OCI-LY7 (cell line): Measurements from ENCODE around the gene JPH2. TPM values are rescaled to one million over a fixed set of nuclear protein-coding genes. Genes with fewer than 3 reads are reported as not detected.

Source experiments
- BruUV-seq: library from RNA; stranded (reverse); fragments of 400-500 nt; replicated peaks from 2 replicates; lab custom pipeline; 2021; lab: Mats Ljungman, UMichigan
- CTCF ChIA-PET: fragments of 300-600 bp; sonication (Branson Sonifier 250); formaldehyde crosslinking; loops from one replicate; lab custom pipeline; 2022; ENCODE audit warnings: antibody characterized with exemption; ENCODE audit not compliant: unreplicated experiment; lab: Charles Lee
- POLR2A ChIA-PET: fragments of 300-600 bp; sonication (Branson Sonifier 250); formaldehyde crosslinking; loops from one replicate; lab custom pipeline; 2022; ENCODE audit warnings: antibody characterized with exemption; lab: Charles Lee
- DNase-seq: peaks from one replicate; pipeline ENCODE4 v3.0.0-alpha.2; 2015; ENCODE audit warnings: low spot score
- H2AFZ ChIP-seq: fragments of 200-600 bp; sonication (generic), shearing (Covaris generic); 2 replicates; pipeline ENCODE4 v1.6.1; 2014; ENCODE audit warnings: mild to moderate bottlenecking, antibody characterized with exemption, low read length, moderate library complexity
- H3K27ac ChIP-seq: fragments of 200-600 bp; sonication (generic); 2 replicates; pipeline ENCODE4 v1.5.1; 2014; ENCODE audit warnings: mixed run types, low read depth, mild to moderate bottlenecking, moderate library complexity, low read length, inconsistent platforms; ENCODE audit not compliant: poor library complexity, severe bottlenecking
- H3K36me3 ChIP-seq: fragments of 200-600 bp; sonication (generic); 2 replicates; pipeline ENCODE4 v1.6.1; 2014; ENCODE audit warnings: mild to moderate bottlenecking, antibody characterized with exemption, low read length, moderate library complexity, mixed read lengths; ENCODE audit not compliant: insufficient read depth
- H3K4me1 ChIP-seq: fragments of 200-600 bp; sonication (generic); 2 replicates; pipeline ENCODE4 v1.5.1; 2014; ENCODE audit warnings: mild to moderate bottlenecking, low read length; ENCODE audit not compliant: insufficient read depth, poor library complexity, severe bottlenecking
- H3K4me2 ChIP-seq: fragments of 200-600 bp; sonication (generic); 2 replicates; pipeline ENCODE4 v1.6.1; 2014; ENCODE audit warnings: mild to moderate bottlenecking, low read length
- H3K4me3 ChIP-seq: fragments of 200-600 bp; sonication (generic); 2 replicates; pipeline ENCODE4 v1.5.1; 2014; ENCODE audit warnings: mild to moderate bottlenecking, low read depth, low read length; ENCODE audit not compliant: poor library complexity, severe bottlenecking
- H3K79me2 ChIP-seq: fragments of 200-600 bp; sonication (generic); 2 replicates; pipeline ENCODE4 v1.6.1; 2016; ENCODE audit warnings: low read depth, mild to moderate bottlenecking, low read length, moderate library complexity, mixed read lengths; ENCODE audit not compliant: insufficient read depth
- H3K9me2 ChIP-seq: fragments of 200-600 bp; sonication (generic); 2 replicates; pipeline ENCODE4 v1.6.1; 2016; ENCODE audit warnings: mild to moderate bottlenecking, low read length, mixed read lengths; ENCODE audit not compliant: insufficient read depth
- H3K9me3 ChIP-seq: fragments of 200-600 bp; sonication (generic); 2 replicates; pipeline ENCODE4 v1.6.1; 2014; ENCODE audit warnings: mild to moderate bottlenecking, mixed run types, low read length, mixed read lengths
- H4K20me1 ChIP-seq: fragments of 200-600 bp; sonication (generic); 2 replicates; pipeline ENCODE4 v1.6.1; 2014; ENCODE audit warnings: mild to moderate bottlenecking, antibody characterized with exemption, low read length, moderate library complexity, mixed read lengths; ENCODE audit not compliant: insufficient read depth
- EZH2phosphoT487 ChIP-seq: fragments of 200-600 bp; sonication (generic); IDR thresholded peaks from 2 replicates; pipeline ENCODE4 v1.6.1; 2018; ENCODE audit warnings: low read depth, borderline replicate concordance, mild to moderate bottlenecking, mixed run types, antibody characterized with exemption, low read length, moderate library complexity, mixed read lengths
- intact Hi-C: fragments of 100-400 bp; cut with micrococcal nuclease; formaldehyde crosslinking; loops from one replicate; pipeline ENCODE4 v1.10.0; 2022; ENCODE audit not compliant: unreplicated experiment
- total RNA-seq, 2 experiments: library from RNA; depleted of rRNA in 1 of 2; stranded (reverse); fragments of >200 nt in 1 of 2; shearing (Covaris generic) in 1 of 2; gene quantifications; 2 replicates each; pipeline ENCODE4 v1.2.3, GENCODE V29; 2014 to 2022
- TF ChIP-seq, protein P1 (sequence below): fragments of 200-600 bp; sonication (generic); conservative IDR thresholded peaks from 2 replicates; pipeline ENCODE4 v1.5.1; 2014; ENCODE audit warnings: mild to moderate bottlenecking, antibody characterized with exemption, low read length, moderate library complexity, mixed read lengths

The JPH2 gene
- total RNA-seq, 2 experiments from 2014 or later = not detected

DNA sequence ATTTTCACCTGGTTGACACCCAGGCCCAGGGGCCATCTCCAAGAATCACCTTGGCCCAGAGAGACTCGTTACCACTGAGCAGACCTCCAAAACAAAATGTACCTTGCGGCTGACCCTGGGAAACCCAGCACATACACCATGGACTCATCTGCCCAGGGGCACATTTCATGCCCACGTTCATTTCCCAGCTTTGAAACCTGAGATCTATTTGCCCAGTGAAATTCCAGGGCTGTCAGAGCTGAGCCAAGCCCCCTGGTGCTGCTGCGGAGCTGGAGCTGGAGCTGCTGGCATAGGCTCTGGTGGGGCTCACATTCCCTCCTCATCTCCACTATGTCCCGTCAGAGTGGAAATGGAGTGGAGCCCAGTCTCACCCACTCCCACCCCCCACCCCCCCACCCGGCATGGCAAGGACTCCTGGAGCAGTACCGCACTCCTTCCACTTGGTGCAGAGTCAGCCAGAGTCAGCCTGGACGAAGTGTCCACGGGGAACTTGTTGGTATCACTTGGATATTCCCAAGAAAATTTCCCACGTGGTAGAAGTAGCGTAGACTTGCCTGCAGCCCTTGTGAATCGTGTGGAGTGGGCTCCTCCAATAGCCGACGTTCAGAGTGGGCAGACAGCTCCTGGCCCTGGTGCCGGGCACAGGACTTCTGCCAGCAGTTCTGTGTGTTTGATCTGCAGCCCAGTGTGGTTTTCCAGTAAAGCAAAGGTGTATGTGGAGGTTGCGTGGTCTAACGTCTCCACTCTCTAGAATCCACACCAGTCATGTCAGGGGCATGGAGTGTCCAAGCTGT, 41.7 kb upstream of the JPH2 start:
- CTCF ChIA-PET = no interaction called here
- TF ChIP-seq EZH2phosphoT487 = no peak
- TF ChIP-seq, protein P1, sequence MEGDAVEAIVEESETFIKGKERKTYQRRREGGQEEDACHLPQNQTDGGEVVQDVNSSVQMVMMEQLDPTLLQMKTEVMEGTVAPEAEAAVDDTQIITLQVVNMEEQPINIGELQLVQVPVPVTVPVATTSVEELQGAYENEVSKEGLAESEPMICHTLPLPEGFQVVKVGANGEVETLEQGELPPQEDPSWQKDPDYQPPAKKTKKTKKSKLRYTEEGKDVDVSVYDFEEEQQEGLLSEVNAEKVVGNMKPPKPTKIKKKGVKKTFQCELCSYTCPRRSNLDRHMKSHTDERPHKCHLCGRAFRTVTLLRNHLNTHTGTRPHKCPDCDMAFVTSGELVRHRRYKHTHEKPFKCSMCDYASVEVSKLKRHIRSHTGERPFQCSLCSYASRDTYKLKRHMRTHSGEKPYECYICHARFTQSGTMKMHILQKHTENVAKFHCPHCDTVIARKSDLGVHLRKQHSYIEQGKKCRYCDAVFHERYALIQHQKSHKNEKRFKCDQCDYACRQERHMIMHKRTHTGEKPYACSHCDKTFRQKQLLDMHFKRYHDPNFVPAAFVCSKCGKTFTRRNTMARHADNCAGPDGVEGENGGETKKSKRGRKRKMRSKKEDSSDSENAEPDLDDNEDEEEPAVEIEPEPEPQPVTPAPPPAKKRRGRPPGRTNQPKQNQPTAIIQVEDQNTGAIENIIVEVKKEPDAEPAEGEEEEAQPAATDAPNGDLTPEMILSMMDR = no peak
- intact Hi-C loops = no loop called here

DNA sequence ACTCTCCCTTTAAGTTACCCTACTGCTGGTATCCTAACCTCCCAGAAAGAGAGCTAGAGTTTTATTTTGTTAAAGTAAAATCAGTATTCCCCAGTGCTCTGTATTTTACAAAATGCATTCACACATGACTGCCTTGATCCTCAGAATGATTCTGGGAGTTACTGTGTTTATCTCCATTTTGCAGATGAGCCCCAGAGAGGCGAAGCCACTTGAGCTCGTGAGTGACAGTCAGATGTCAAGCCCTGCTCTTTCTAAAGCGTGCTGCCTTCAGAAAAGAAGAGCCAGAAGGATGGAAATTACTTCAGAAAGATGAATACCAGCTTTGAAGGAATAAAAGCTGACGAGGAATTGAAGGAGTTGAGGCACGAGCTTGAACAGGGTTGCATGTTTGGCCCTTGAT, 37.6 kb upstream of the JPH2 start:
- no TSS peak for BruUV-seq

More for the DNA sequence above, 41.7 kb upstream of the JPH2 start:
- POLR2A ChIA-PET = interaction anchor here (0.6 kb wide), 1 partner anchor 773 kb away, joined by 3 read pairs; no protein-coding TSS in a partner anchor
- Histone ChIP-seq H3K9me3 (no peaks in the 10 kb centered on the region), H3K9me2 (no peaks in the 10 kb centered on the region), H3K4me3 (no peak overlapping the region), H3K4me1 (no peaks in the 10 kb centered on the region), H3K27ac (no peak overlapping the region), H3K4me2 (no peak overlapping the region), H2AFZ (no peak overlapping the region), H3K36me3 (no peaks in the 10 kb centered on the region), H4K20me1 (no peaks in the 10 kb centered on the region), H3K79me2 (no peaks in the 10 kb centered on the region)
- BruUV-seq = no TSS peak
- no peak for DNase-seq

More for the DNA sequence above, 37.6 kb upstream of the JPH2 start:
- Histone ChIP-seq H2AFZ (no peak overlapping the region), H3K79me2 (no peaks in the 10 kb centered on the region), H3K27ac (no peak overlapping the region), H3K4me3 (no peak overlapping the region), H3K9me3 (no peaks in the 10 kb centered on the region), H3K36me3 (no peaks in the 10 kb centered on the region), H3K4me1 (no peaks in the 10 kb centered on the region), H3K9me2 (no peaks in the 10 kb centered on the region), H3K4me2 (no peak overlapping the region), H4K20me1 (no peaks in the 10 kb centered on the region)
- no peak for DNase-seq
- intact Hi-C loops = no loop called here
- ChIA-PET POLR2A (interaction anchor here (0.7 kb wide), 1 partner anchor 8 kb away, joined by 3 read pairs; no protein-coding TSS in a partner anchor), CTCF (interaction anchor here (0.6 kb wide), 1 partner anchor 747 kb away, joined by 4 read pairs; no protein-coding TSS in a partner anchor)
- TF ChIP-seq EZH2phosphoT487 = no peak
- TF ChIP-seq, protein P1 = no peak
